Pancreas (tissue), 10 donors: ENCODE results near the gene AGBL4. TPM values are rescaled to one million over a fixed set of nuclear protein-coding genes. Genes with fewer than 3 reads are reported as not detected.

ENCODE experiments used
- ATAC-seq, 4 donors: fragments of 200-7000 bp; cut with Tn5 transposase; one replicate each; pipeline versions ENCODE4 v1.8.0 to v1.9.1; 2020; ENCODE audit warnings: mild to moderate bottlenecking in 4 of 4, moderate library complexity in 4 of 4
- DNase-seq, 6 donors: peaks; one replicate each; pipeline ENCODE4 v3.0.0-alpha.2; 2020
- FAIRE-seq: peaks from 2 replicates; lab custom pipeline; 2012; peaks lifted over from hg19 to GRCh38; lab: Jason Lieb, UNC
- H3K27ac ChIP-seq, 4 donors: fragments of 200-600 bp; sonication (generic); 1 replicate in 3 of 4; 2 replicates in 1 of 4; pipeline versions ENCODE4 v1.5.0 to v1.8.0; 2020
- H3K27me3 ChIP-seq, 4 donors: fragments of 200-600 bp; one replicate each; pipeline ENCODE4 v1.8.0; 2021
- H3K36me3 ChIP-seq, 3 donors: fragments of 200-600 bp; sonication (generic) in 1 of 3; one replicate each; pipeline versions ENCODE4 v1.5.0 to v1.8.0; 2020 to 2021
- H3K4me1 ChIP-seq, 3 donors: fragments of 200-600 bp; one replicate each; pipeline ENCODE4 v1.8.0; 2021
- H3K4me3 ChIP-seq, 4 donors: fragments of 200-600 bp; sonication (generic) in 2 of 4; one replicate each; pipeline versions ENCODE4 v1.5.0 to v1.8.0; 2020 to 2021
- H3K9me3 ChIP-seq, 4 donors: fragments of 200-600 bp; one replicate each; pipeline ENCODE4 v1.8.0; 2021
- WGBS, 2 donors: extraction: QIAGEN DNeasy Blood & Tissue Kit; methylation state at CpG; one replicate each; pipeline ENCODE4 v1.1.7; 2013; 5-methylcytosine and 5-hydroxymethylcytosine counted together
- intact Hi-C, 3 donors: fragments of 100-400 bp; cut with DNase I; formaldehyde crosslinking; loops; one replicate each; pipeline versions ENCODE4 v1.11.1 to v1.14.2; 2022
- polyA plus RNA-seq, 2 donors: library from polyadenylated mRNA; stranded (reverse); fragments of 200-250 nt; gene quantifications; one replicate each; pipeline ENCODE4 v1.2.3, GENCODE V29; 2013
- total RNA-seq, 6 donors: library from RNA; stranded (reverse); fragmentation: NEBNext Ultra II Directional in 4 of 6; extraction: Animal tissue kit (Norgen Biotek cat#: 25700) in 4 of 6; gene quantifications; one replicate each; pipeline versions ENCODE4 v1.2.1 to v1.2.4, GENCODE V29; 2021 to 2023
- TF ChIP-seq, protein P1 (sequence below), 4 donors: fragments of 200-600 bp; sonication (generic) in 3 of 4; IDR thresholded peaks; one replicate each; pipeline versions ENCODE4 v1.5.0 to v1.8.0; 2021; ENCODE audit warnings: antibody characterized with exemption in 4 of 4
- donor health status: healthy with polysubstance abuse.
- donor health status: DM: no; HTN: no; CAD: no; lungs with moderate emphysema.
- donor health status: DM: no; HTN: no; CAD: no.
- donor health status: control.
- donor health status: control.
- donor health status: Bipolar disorder and iron deficiency.
- donor health status: DM: yes; HTN: yes; CAD: no.
- donor health status: DM: no; HTN: no; CAD: no.
- donor health status: DM: no; HTN: no; CAD: no.
- donor health status: DM: yes; HTN: yes; CAD: no.

AGBL4 gene
- total and polyA plus RNA-seq, 8 donors = 0.15 to 1.2 (median 0.59) TPM

DNA sequence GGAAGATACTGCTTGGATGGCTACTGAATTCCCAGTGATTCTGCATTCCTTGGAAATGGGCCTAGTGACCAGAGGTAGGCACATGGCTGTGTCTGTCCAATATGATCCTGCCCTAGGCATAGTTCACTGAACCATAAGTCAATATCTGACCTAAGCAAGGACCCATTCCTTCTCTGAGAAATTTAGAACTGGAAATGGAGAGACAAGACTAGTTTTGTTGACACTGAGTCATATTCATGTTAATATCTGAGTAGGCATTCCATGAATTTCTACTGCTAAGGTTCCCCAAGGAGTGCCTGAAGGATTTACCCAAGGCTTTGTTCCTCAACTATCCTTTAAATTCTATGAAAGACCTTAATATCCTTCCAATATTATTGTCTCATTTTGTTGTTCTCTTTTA, 917.3 kb downstream of the AGBL4 start:
- TF ChIP-seq, protein P1, sequence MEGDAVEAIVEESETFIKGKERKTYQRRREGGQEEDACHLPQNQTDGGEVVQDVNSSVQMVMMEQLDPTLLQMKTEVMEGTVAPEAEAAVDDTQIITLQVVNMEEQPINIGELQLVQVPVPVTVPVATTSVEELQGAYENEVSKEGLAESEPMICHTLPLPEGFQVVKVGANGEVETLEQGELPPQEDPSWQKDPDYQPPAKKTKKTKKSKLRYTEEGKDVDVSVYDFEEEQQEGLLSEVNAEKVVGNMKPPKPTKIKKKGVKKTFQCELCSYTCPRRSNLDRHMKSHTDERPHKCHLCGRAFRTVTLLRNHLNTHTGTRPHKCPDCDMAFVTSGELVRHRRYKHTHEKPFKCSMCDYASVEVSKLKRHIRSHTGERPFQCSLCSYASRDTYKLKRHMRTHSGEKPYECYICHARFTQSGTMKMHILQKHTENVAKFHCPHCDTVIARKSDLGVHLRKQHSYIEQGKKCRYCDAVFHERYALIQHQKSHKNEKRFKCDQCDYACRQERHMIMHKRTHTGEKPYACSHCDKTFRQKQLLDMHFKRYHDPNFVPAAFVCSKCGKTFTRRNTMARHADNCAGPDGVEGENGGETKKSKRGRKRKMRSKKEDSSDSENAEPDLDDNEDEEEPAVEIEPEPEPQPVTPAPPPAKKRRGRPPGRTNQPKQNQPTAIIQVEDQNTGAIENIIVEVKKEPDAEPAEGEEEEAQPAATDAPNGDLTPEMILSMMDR (IDR thresholded peaks at IDR 0.05) = no peak
- ATAC-seq (no peak), FAIRE-seq (no peak), DNase-seq (no peak)
- Histone ChIP-seq H3K4me1 (no peaks in the 10 kb centered on the region), H3K9me3 (no peaks in the 10 kb centered on the region), H3K36me3 (no peaks in the 10 kb centered on the region), H3K27me3 (no peaks in the 10 kb centered on the region), H3K4me3 (no peak overlapping the region), H3K27ac (no peak overlapping the region)
- intact Hi-C loops = no loop called here

DNA sequence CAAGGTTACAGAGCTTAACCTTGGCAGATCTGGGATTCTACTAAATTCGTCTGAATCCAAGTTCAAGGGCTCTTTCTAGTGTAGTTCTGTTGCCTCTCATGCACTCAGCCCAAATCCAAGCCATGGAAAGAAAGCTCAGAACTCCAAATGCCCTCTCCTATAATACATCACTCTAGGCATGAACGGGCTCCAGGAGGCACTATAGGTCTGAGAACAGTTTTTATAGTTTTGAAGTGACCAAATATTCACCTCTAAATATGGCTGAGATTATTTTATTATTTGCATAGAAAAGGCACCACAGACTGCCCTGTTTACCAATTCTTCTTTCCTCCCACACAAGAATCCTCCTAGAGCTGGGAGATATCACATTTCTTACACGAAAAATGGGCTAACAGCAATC, 919.2 kb downstream of the AGBL4 start:
- ATAC-seq (no peak), FAIRE-seq (no peak), DNase-seq (no peak)
- Histone ChIP-seq H3K4me1 (no peaks in the 10 kb centered on the region), H3K4me3 (no peak overlapping the region), H3K27ac (no peak overlapping the region), H3K9me3 (no peaks in the 10 kb centered on the region), H3K36me3 (no peaks in the 10 kb centered on the region), H3K27me3 (no peaks in the 10 kb centered on the region)
- WGBS, 2 donors = 45 to 53% methylated on average over 3 of the region's 3 CpGs
- intact Hi-C loops = no loop called here
- TF ChIP-seq, protein P1 (IDR thresholded peaks at IDR 0.05) = no peak

DNA sequence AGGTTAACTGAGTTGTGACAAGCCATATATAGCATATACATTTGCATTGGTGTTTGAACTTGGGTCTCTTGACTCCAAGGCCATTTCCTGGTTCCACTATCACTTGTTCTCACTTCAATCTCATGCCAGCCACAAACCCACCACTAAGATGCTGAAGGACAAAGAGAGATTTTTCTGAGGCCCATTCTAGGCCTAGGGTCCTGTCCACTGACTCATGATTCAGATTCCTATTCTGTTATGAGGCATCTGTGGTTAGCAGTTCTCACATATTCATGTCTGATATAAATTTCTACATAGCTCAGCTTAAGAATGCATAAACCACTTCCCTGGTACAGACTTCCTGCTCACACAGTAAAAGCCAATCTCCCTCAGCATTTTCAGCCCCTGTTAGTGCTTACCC, 921.0 kb downstream of the AGBL4 start:
- DNase-seq (no peak), ATAC-seq (no peak), FAIRE-seq (no peak)
- intact Hi-C loops = no loop called here
- Histone ChIP-seq H3K27me3 (no peaks in the 10 kb centered on the region), H3K4me1 (no peaks in the 10 kb centered on the region), H3K4me3 (no peak overlapping the region), H3K27ac (no peak overlapping the region), H3K9me3 (no peaks in the 10 kb centered on the region), H3K36me3 (no peaks in the 10 kb centered on the region)
- TF ChIP-seq, protein P1 (IDR thresholded peaks at IDR 0.05) = no peak

DNA sequence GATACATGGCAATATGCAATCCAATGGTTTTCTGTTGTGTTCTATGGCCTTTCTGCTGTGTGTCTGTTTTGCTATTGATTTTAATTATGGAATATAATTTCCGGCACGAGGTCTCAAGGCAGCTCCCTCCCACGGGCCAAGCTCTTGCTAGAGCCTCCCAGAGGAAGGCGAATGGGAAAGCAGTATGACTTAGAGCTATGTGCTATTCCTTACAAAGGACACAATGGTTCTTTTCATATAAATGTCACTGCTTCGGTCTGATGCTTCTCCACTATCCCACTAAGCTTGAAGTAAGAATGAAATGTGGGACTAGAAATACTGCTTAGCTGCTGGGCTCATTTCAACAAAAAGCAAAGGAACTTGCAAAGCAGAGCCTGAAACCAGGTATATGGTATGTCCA, 924.9 kb downstream of the AGBL4 start:
- DNase-seq (no peak), ATAC-seq (no peak), FAIRE-seq (no peak)
- no peaks in the 10 kb centered on the region for H3K36me3 ChIP-seq
- no peaks in the 10 kb centered on the region for H3K27me3 ChIP-seq
- H3K27ac ChIP-seq = no peak overlapping the region
- H3K9me3 ChIP-seq = no peaks in the 10 kb centered on the region
- TF ChIP-seq, protein P1 (IDR thresholded peaks at IDR 0.05) = no peak
- intact Hi-C loops = no loop called here
- H3K4me3 ChIP-seq = no peak overlapping the region
- 60 to 80% methylated on average over 5 of the region's 5 CpGs for WGBS, 2 donors
- no peaks in the 10 kb centered on the region for H3K4me1 ChIP-seq

DNA sequence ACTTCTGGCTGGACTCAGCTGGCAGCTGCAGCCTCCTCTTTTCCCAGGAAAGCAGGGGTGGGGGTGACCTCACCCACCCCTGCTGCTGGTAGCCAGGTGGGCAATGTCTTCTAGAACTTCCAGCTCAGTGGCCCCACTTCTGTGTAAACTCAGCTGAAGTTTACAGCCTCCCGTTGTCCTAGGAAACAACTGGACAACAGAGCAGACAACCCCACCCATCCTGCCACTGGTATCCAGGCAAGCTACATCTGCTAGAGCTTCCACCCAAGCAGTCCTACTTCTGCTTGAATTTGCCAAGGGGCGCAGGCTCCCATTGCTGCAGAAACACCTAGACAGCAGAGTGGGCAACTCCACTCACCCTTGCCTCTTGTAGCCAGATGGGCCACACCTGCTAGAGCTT, 937.4 kb downstream of the AGBL4 start:
- no peak overlapping the region for H3K4me3 ChIP-seq
- ATAC-seq (no peak), FAIRE-seq (no peak), DNase-seq (no peak)
- WGBS, 2 donors = 61 to 73% methylated on average over 2 of the region's 2 CpGs
- intact Hi-C loops = no loop called here
- TF ChIP-seq, protein P1 (IDR thresholded peaks at IDR 0.05) = no peak
- H3K27ac ChIP-seq = no peak overlapping the region
- H3K27me3 ChIP-seq = no peaks in the 10 kb centered on the region
- no peaks in the 10 kb centered on the region for H3K4me1 ChIP-seq
- no peaks in the 10 kb centered on the region for H3K36me3 ChIP-seq
- H3K9me3 ChIP-seq = no peaks in the 10 kb centered on the region
